Measurements from ENCODE around the gene PRKAG2.
A peak's percentile ranks its signal among the peaks of the same experiment; 100 is the strongest.

The PRKAG2 gene

GRCh38 chr7:151512353-151512752 is 364.6 kb downstream of the PRKAG2 start:
- TF ChIP-seq ZFX (IDR thresholded peaks at IDR 0.05; ENCODE audit: borderline replicate concordance), result no peak
- no peak for TF ChIP-seq CTCF (IDR thresholded peaks at IDR 0.05)

GRCh38 chr7:151511946-151512345 is 365.0 kb downstream of the PRKAG2 start:
- TF ChIP-seq ZFX (IDR thresholded peaks at IDR 0.05; ENCODE audit: borderline replicate concordance), result no peak
- TF ChIP-seq CTCF (IDR thresholded peaks at IDR 0.05), result no peak
- H3K27ac ChIP-seq, result no peak overlapping the region

More at GRCh38 chr7:151512353-151512752, 364.6 kb downstream of the PRKAG2 start:
- H3K27ac ChIP-seq, result no peak overlapping the region

GRCh38 chr7:151511270-151511669 is 365.6 kb downstream of the PRKAG2 start:
- no peak overlapping the region for H3K27ac ChIP-seq
- TF ChIP-seq CTCF (IDR thresholded peaks at IDR 0.05) (no peak), ZFX (IDR thresholded peaks at IDR 0.05; ENCODE audit: borderline replicate concordance) (no peak)

GRCh38 chr7:151509670-151510333 is 367.1 kb downstream of the PRKAG2 start:
- no peak for TF ChIP-seq CTCF (IDR thresholded peaks at IDR 0.05)
- no peak for TF ChIP-seq ZFX (IDR thresholded peaks at IDR 0.05; ENCODE audit: borderline replicate concordance)
- H3K27ac ChIP-seq, result no peak overlapping the region

- TF ChIP-seq ZFX (IDR thresholded peaks at IDR 0.05; ENCODE audit: borderline replicate concordance), result no peak
- no peak for TF ChIP-seq CTCF (IDR thresholded peaks at IDR 0.05)
- H3K27ac ChIP-seq, result no peak overlapping the region
Observed at GRCh38 chr7:151508991-151509390, 367.9 kb downstream of the PRKAG2 start.

DNA sequence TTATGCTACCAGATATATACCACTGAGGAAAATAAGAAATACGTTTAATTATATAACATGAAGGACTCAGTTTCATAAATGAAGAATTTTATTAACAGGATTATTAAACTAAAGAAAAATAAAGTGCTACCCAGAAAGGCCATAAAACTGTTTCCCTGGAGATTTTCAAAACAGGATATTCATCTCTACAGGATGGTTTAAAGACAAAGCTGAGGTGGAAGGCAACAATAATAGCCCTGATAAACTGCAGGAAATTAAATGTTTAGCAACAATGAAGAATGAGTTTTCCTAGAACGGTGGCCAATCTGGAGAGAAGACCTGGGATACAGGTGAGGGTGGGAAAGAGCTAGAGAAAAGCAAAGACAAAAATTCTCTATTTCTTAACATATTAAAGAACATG is 369.1 kb downstream of the PRKAG2 start:
- no peak overlapping the region for H3K27ac ChIP-seq
- TF ChIP-seq ZFX (IDR thresholded peaks at IDR 0.05; ENCODE audit: borderline replicate concordance) (no peak), CTCF (IDR thresholded peaks at IDR 0.05) (no peak)

DNA sequence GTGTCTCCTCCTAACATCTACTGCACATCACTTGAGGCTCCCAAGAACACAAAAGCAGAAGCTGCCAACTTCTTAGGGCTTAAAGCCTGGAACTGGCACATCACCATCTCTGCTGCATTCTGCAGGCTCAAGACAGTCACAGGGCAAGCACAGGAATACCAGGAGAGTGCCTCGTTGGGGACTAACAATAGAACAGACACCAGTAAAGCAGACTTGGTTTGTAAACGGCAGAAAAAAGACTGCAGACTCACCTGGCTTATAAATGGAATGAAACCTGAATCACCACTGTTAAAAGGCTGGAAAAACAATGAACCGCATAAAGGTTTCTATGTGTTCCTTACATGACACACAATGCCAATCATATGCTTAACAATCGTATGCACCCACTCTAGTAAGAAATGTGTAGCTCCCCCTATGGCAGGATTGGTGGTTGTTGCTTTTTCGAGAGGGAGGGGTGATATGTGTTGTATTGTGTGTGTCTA is 370.0 kb downstream of the PRKAG2 start:
- no peak overlapping the region for H3K27ac ChIP-seq
- TF ChIP-seq CTCF (IDR thresholded peaks at IDR 0.05), result peak; percentile 24; the same call in 1 of the 2 replicates
- TF ChIP-seq ZFX (IDR thresholded peaks at IDR 0.05; ENCODE audit: borderline replicate concordance), result no peak
